Peyer's patch (tissue), 4 donors: ENCODE data around the gene TMEM169.

ENCODE experiments used
- CTCF ChIP-seq, 6 experiments: fragments of 450-650 bp in 4 of 6; fragments of 200-600 bp in 2 of 6; sonication (generic) in 1 of 6; IDR thresholded peaks; one replicate each; pipeline ENCODE4 v1.5.1; 2017 to 2019; ENCODE audit warnings: antibody characterized with exemption in 6 of 6, mild to moderate bottlenecking in 3 of 6, moderate library complexity in 1 of 6
- POLR2A ChIP-seq, 2 donors: fragments of 450-650 bp; IDR thresholded peaks; one replicate each; pipeline ENCODE4 v1.5.1; 2017; ENCODE audit warnings: antibody characterized with exemption in 2 of 2, mild to moderate bottlenecking in 2 of 2, moderate library complexity in 2 of 2

GRCh38 chr2:216119986-216120385, 38.3 kb downstream of the TMEM169 start:
- TF ChIP-seq CTCF (IDR thresholded peaks at IDR 0.05) (no peak), POLR2A (IDR thresholded peaks at IDR 0.05) (no peak)
